ENCODE data around the gene ADAMTS8.

- TF ChIP-seq NFIC (IDR thresholded peaks at IDR 0.05; ENCODE audit: borderline replicate concordance) (no peak), EP300 (IDR thresholded peaks at IDR 0.05; ENCODE audit: borderline replicate concordance in 1 of 2, low read depth in 1 of 2, low read length in 1 of 2) (no peak), POLR2AphosphoS5 (IDR thresholded peaks at IDR 0.05; ENCODE audit: low read depth, low read length) (no peak), CTCF (IDR thresholded peaks at IDR 0.05) (no peak), GATA2 (CRISPR knock-in tag; IDR thresholded peaks at IDR 0.05) (no peak)
These were observed 792 bp upstream of the ADAMTS8 start for GRCh38 chr11:130429120-130429681.
